Adrenal gland (tissue), 5 donors: ENCODE data around the gene NONO.

ENCODE experiments used
- CTCF ChIP-seq, 6 experiments: fragments of 450-650 bp in 4 of 6; fragments of 200-600 bp in 2 of 6; sonication (generic) in 1 of 6; IDR thresholded peaks; 1 replicate in 5 of 6; 2 replicates in 1 of 6; pipeline versions ENCODE4 v1.5.1 to v1.8.0; 2016 to 2021; ENCODE audit warnings: antibody characterized with exemption in 6 of 6, mild to moderate bottlenecking in 2 of 6, moderate library complexity in 1 of 6
- POLR2A ChIP-seq, 2 donors: fragments of 450-650 bp; IDR thresholded peaks; one replicate each; pipeline ENCODE4 v1.6.1; 2017; ENCODE audit warnings: antibody characterized with exemption in 2 of 2, mild to moderate bottlenecking in 2 of 2, moderate library complexity in 1 of 2
- donor health status: DM: no; HTN: no; CAD: no.

DNA sequence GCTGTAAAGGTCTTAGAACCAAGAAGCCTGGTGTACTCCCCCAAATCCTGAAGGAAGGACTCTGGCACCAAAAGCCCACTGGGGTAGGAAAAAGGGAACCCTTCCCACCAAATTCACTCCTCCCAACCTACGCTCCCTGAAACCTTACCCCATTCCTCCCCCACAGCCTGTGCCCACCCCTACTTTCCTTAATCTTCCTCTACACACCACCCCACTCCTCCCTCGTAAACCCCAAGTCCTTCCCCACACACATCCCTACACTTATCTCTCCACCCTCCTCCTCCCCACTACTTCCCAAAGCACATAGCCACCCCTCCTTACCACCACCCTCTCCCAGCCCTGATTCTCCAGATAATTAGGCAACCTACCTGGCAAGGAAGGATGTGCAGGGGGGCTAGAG, 31.2 kb upstream of the NONO start:
- TF ChIP-seq POLR2A (IDR thresholded peaks at IDR 0.05): no peak
- no peak for TF ChIP-seq CTCF (IDR thresholded peaks at IDR 0.05)
